Bronchial epithelial cell (primary cell): ENCODE data around the gene KCTD19. TPM values are rescaled to one million over a fixed set of nuclear protein-coding genes. Genes with fewer than 3 reads are reported as not detected.

Experiments
- DNase-seq: peaks from one replicate; pipeline ENCODE4 v3.0.0-alpha.2; 2010; ENCODE audit warnings: low read depth
- FAIRE-seq: peaks from 2 replicates; lab custom pipeline; 2011; peaks lifted over from hg19 to GRCh38; lab: Jason Lieb, UNC
- H3K27me3 ChIP-seq: 2 replicates; pipeline ENCODE4 v1.5.1; 2011; ENCODE audit warnings: low read length; ENCODE audit not compliant: control insufficient read depth, insufficient read depth
- H3K36me3 ChIP-seq: 2 replicates; pipeline ENCODE4 v1.5.1; 2011; ENCODE audit warnings: low read length; ENCODE audit not compliant: control insufficient read depth, insufficient read depth
- H3K4me3 ChIP-seq: 2 replicates; pipeline ENCODE4 v1.5.1; 2011; ENCODE audit warnings: mild to moderate bottlenecking, low read depth, low read length, control low read depth
- CTCF ChIP-seq: IDR thresholded peaks from 2 replicates; pipeline ENCODE4 v1.5.1; 2011; ENCODE audit warnings: mild to moderate bottlenecking, moderate library complexity, low read length, control low read depth, inconsistent platforms; ENCODE audit not compliant: insufficient read depth, severe bottlenecking
- total RNA-seq: library from RNA; depleted of rRNA; stranded (reverse); fragments of >200 nt; gene quantifications from 2 replicates; pipeline ENCODE4 v1.2.1, GENCODE V29; 2014

Gene KCTD19
- total RNA-seq, 1 donor from 2014 or later = not detected

GRCh38 chr16:67277294-67277998 lies 49.1 kb downstream of the KCTD19 start:
- no peak for TF ChIP-seq CTCF
- FAIRE-seq (no peak), DNase-seq (peak; percentile 95)
- Histone ChIP-seq H3K4me3 (no peak overlapping the region), H3K27me3 (no peaks in the 10 kb centered on the region), H3K36me3 (peaks cover 2% of the 10 kb centered on the region)

GRCh38 chr16:67275321-67275720 lies 51.2 kb downstream of the KCTD19 start:
- no peak for FAIRE-seq
- H3K36me3 ChIP-seq = peaks cover 2% of the 10 kb centered on the region
- TF ChIP-seq CTCF = no peak
- H3K4me3 ChIP-seq = no peak overlapping the region
- no peaks in the 10 kb centered on the region for H3K27me3 ChIP-seq
- no peak for DNase-seq

- Histone ChIP-seq H3K27me3 (no peaks in the 10 kb centered on the region), H3K4me3 (no peak overlapping the region), H3K36me3 (peaks cover 1% of the 10 kb centered on the region)
- DNase-seq = no peak
- no peak for FAIRE-seq
- no peak for TF ChIP-seq CTCF
These were observed 55.1 kb downstream of the KCTD19 start for GRCh38 chr16:67271446-67271845.

- TF ChIP-seq CTCF = no peak
- Histone ChIP-seq H3K27me3 (no peaks in the 10 kb centered on the region), H3K4me3 (no peak overlapping the region), H3K36me3 (no peaks in the 10 kb centered on the region)
- no peak for DNase-seq
- FAIRE-seq = no peak
These were observed 55.6 kb downstream of the KCTD19 start for GRCh38 chr16:67270931-67271338.

- H3K27me3 ChIP-seq = no peaks in the 10 kb centered on the region
- FAIRE-seq (no peak), DNase-seq (peak; percentile 46)
- TF ChIP-seq CTCF = no peak
- no peaks in the 10 kb centered on the region for H3K36me3 ChIP-seq
- no peak overlapping the region for H3K4me3 ChIP-seq
These were observed 56.8 kb downstream of the KCTD19 start for GRCh38 chr16:67269766-67270165.

- H3K27me3 ChIP-seq = no peaks in the 10 kb centered on the region
- DNase-seq (peak; percentile 77), FAIRE-seq (no peak)
- no peak for TF ChIP-seq CTCF
- H3K4me3 ChIP-seq = no peak overlapping the region
- no peaks in the 10 kb centered on the region for H3K36me3 ChIP-seq
These were observed 58.4 kb downstream of the KCTD19 start for GRCh38 chr16:67268136-67268579.
